Stimulated activated naive B cell treated with anti-CD40 and anti-IgM and Interleukin-4, amounts not matched to agents 10 μg/mL and 1 μg/mL and 100 μg/mL, for 72 hours (primary cell): ENCODE data around the gene GRAMD1C.
"Not testable (repeated sequence)": the region's sequence is repeated elsewhere in the genome, so short reads cannot be mapped to it uniquely, and the experiment has no call there.

Source experiments
- ATAC-seq, 2 donors: fragments of 150-1000 bp; cut with Tn5 transposase; replicated peaks; 2 replicates each; pipeline ENCODE4 v1.10.0; 2021; ENCODE audit warnings: moderate library complexity in 1 of 2
- DNase-seq: peaks from one replicate; pipeline ENCODE4 v3.0.0; 2021
- H3K27ac Mint-ChIP-seq: one replicate; pipeline ENCODE4 v1.8.0; 2022; ENCODE audit warnings: mild to moderate bottlenecking, mixed read lengths
- H3K27me3 Mint-ChIP-seq, 2 donors: one replicate each; pipeline ENCODE4 v1.8.0; 2022; ENCODE audit warnings: mixed read lengths in 2 of 2
- H3K36me3 Mint-ChIP-seq, 2 donors: one replicate each; pipeline ENCODE4 v1.8.0; 2022; ENCODE audit warnings: mixed read lengths in 2 of 2, mild to moderate bottlenecking in 1 of 2
- H3K4me1 Mint-ChIP-seq, 2 donors: one replicate each; pipeline ENCODE4 v1.8.0; 2022; ENCODE audit warnings: mixed read lengths in 2 of 2, mild to moderate bottlenecking in 1 of 2
- H3K4me3 Mint-ChIP-seq, 2 donors: one replicate each; pipeline ENCODE4 v1.8.0; 2022; ENCODE audit warnings: mild to moderate bottlenecking in 2 of 2, mixed read lengths in 2 of 2, moderate library complexity in 1 of 2
- H3K9me3 Mint-ChIP-seq, 2 donors: one replicate each; pipeline ENCODE4 v1.8.0; 2022; ENCODE audit warnings: mixed read lengths in 2 of 2, mild to moderate bottlenecking in 1 of 2

GRAMD1C gene

DNA sequence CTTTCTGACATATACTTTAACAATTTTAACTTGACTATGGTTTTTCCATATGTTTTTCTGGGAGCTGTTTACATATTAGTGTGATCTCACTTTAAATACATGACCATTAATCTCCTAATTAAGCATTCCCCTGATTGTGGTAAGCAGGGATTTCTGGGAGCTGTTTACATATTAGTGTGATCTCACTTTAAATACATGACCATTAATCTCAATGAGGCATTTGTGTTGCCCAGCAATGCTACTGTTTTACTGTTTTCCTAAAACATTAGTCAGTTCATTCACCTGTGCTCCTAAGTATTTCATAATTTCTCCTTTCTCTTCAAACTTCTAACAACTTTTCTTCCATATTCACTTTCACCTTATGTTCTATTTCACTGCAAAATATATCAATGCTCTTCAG, 3.6 kb upstream of the GRAMD1C start:
- peaks cover 0 to 2% of the 10 kb centered on the region in 2 donors for H3K36me3 Mint-ChIP-seq
- ATAC-seq: no peak
- no peaks in the 10 kb centered on the region for H3K27me3 Mint-ChIP-seq
- H3K27ac Mint-ChIP-seq: no peak overlapping the region
- H3K9me3 Mint-ChIP-seq: peaks cover 0 to 4% of the 10 kb centered on the region in 2 donors
- no peak overlapping the region for H3K4me3 Mint-ChIP-seq
- DNase-seq: no peak
- H3K4me1 Mint-ChIP-seq: peaks cover 15 to 29% of the 10 kb centered on the region in 2 donors

DNA sequence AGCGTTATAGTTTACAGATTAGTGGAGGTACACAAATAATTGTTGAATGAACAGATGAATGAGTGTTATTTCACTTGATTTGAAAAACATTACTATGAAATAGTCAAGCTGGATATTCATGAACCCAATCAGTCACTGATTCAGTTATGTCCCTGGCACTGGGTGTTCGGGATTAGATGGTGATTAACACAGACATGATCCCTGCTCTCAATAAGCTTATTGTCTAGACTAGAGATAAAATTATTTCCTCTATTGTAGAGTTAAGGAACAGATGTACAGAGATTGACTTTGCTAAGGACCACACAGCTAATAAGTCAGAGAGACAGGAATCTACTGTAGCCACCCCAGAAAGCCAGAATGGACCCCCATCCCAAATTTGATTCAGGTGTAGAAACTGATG, 963 bp downstream of the GRAMD1C start:
- DNase-seq: no peak
- no peak overlapping the region for H3K27ac Mint-ChIP-seq
- no peaks in the 10 kb centered on the region for H3K9me3 Mint-ChIP-seq
- H3K4me1 Mint-ChIP-seq: peaks cover 6 to 8% of the 10 kb centered on the region in 2 donors
- ATAC-seq: no peak
- H3K4me3 Mint-ChIP-seq: peak overlapping the region; percentile 81 to 85
- no peaks in the 10 kb centered on the region for H3K27me3 Mint-ChIP-seq
- no peaks in the 10 kb centered on the region for H3K36me3 Mint-ChIP-seq

DNA sequence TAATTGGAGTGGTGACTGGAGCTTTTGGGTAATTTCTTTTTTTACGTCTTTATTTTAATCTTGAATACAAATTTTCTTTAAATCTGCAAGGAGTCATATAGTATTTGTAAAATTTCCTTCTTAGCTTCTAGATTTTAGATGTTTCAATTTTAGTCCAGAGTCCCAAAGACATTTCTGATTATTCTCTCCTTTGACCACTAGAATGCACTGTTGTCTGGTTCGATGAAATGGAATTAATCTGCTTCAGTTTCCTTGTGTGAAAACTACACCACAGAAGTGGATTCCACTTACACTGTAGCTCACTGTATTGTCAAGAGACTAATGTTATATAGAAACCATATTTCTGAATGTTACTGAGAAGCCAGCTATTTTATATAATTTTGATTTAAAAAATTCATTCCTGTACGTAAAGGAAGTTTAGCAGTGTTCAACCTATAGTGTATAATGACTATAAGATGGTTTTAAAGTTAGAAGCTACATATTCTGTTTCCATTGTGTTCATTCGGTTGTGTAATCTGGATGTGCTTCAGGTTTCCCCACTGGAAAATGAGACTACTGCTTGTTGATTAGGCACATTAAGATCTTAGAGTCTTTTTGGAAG, 6.1 kb downstream of the GRAMD1C start:
- Mint-ChIP-seq H3K27me3 (no peaks in the 10 kb centered on the region), H3K27ac (no peak overlapping the region), H3K36me3 (no peaks in the 10 kb centered on the region), H3K9me3 (no peaks in the 10 kb centered on the region), H3K4me1 (no peaks in the 10 kb centered on the region), H3K4me3 (no peak overlapping the region)
- ATAC-seq (peak in 1 of 2 donors; percentile 48), DNase-seq (no peak)

DNA sequence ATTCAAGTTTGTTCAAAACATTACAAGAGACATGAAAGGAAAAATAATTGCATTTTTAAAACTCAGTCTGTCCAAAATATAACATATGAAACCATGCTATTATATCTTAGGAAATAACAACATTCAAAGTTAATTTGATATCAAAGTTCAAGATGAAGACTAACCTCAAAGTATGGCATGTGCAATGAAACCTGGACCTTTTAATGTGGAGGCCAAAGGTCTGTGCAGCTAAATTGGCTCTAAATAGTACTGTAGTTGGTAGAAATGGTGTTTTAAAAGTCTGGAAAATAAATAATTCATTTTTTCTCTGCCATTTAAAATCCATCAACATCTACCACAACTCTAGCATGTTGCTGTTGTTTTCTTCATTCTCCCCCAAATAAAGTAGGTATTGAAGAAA, 8.7 kb downstream of the GRAMD1C start:
- no peaks in the 10 kb centered on the region for H3K27me3 Mint-ChIP-seq
- H3K4me3 Mint-ChIP-seq: no peak overlapping the region
- DNase-seq (no peak), ATAC-seq (no peak)
- H3K27ac Mint-ChIP-seq: no peak overlapping the region
- no peaks in the 10 kb centered on the region for H3K9me3 Mint-ChIP-seq
- no peaks in the 10 kb centered on the region for H3K4me1 Mint-ChIP-seq
- no peaks in the 10 kb centered on the region for H3K36me3 Mint-ChIP-seq

DNA sequence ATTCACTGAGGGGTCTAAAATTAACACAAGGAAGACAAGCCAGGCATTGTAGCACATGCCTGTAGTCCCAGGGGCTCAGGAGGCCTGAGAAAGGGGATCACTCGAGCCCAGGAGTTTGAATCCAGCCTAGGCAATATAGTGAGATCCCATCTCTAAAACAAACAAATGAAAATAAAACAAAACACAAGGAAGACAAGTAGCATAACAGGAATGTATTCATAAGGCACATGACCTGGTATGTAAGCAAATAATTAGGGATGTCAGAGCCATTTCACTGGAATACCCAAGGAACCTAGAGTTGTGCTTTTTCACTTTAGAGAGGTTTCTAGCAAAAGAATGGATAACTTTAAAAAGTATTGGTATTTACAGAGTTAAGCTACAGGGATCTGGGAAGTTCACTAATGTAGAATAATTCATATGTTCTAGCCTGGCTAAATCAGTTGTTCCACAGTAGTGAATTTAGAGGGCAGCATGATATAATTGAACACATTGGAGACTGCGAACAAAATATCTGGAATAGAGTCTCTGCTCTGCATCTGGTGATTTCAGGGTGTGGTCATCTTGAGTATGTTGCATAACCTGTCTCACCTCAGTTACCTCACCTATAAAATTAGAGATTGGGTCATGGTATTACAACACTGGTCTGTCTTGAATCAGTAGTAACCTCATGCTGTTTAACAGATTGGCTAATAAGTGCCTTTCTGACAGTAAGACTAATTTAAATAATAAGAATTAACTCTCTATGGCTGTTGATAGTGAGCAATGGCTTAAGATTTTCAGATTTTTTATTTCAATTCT, 9.3 kb downstream of the GRAMD1C start:
- H3K27ac Mint-ChIP-seq: no peak overlapping the region
- no peaks in the 10 kb centered on the region for H3K27me3 Mint-ChIP-seq
- no peaks in the 10 kb centered on the region for H3K36me3 Mint-ChIP-seq
- no peaks in the 10 kb centered on the region for H3K9me3 Mint-ChIP-seq
- H3K4me1 Mint-ChIP-seq: no peaks in the 10 kb centered on the region
- H3K4me3 Mint-ChIP-seq: no peak overlapping the region
- ATAC-seq: no peak
- no peak for DNase-seq

DNA sequence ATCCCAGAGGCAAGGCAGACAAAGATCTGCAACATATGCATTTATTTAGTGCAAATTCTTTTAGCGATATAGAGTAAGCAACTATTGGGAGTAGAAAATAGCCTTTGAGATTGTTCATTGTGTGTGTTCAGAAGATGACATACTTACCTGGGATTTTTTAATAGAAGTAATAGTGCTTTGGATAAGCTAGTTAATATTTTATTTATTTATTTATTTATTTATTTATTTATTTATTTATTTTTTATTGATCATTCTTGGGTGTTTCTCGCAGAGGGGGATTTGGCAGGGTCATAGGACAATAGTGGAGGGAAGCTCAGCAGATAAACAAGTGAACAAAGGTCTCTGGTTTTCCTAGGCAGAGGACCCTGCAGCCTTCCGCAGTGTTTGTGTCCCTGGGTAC, 10.5 kb downstream of the GRAMD1C start:
- H3K27ac Mint-ChIP-seq, H3K4me1 Mint-ChIP-seq, ATAC-seq, DNase-seq, H3K9me3 Mint-ChIP-seq, H3K4me3 Mint-ChIP-seq, H3K27me3 Mint-ChIP-seq, H3K36me3 Mint-ChIP-seq: not testable (repeated sequence)

DNA sequence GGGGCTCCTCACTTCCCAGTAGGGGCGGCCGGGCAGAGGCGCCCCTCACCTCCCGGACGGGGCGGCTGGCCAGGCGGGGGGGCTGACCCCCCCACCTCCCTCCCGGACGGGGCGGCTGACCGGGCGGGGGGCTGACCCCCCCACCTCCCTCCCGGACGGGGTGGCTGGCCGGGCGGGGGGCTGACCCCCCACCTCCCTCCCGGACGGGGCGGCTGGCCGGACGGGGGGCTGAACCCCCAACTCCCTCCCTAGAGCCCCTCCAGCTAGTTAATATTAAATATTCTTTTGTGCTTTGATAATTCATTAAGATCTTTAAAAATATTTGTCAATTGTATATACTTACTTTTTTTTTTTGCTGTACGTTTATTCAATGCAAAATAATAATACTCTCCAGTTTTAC, 11.3 kb downstream of the GRAMD1C start:
- not testable (repeated sequence) for H3K27me3 Mint-ChIP-seq, H3K36me3 Mint-ChIP-seq, H3K27ac Mint-ChIP-seq, H3K9me3 Mint-ChIP-seq, ATAC-seq, H3K4me3 Mint-ChIP-seq, H3K4me1 Mint-ChIP-seq, DNase-seq

DNA sequence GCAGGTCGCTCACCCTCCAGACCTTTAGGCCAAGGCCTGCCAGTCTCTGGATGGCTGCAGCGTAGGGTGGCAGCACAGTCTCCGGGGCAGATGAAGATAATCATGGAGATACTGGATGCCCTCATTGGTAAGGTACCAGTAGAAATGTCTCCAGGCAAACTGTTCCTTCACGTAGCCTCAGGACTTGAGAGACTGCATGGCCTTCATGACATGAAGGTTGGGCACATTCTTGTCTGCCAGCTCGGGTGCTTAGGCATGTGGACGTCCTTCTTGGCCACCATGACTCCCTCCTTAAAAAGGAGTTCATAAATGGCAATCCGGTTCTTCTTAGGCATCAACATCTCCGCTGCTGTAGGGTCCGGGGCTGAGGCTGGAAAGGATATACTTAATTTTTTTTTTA, 11.8 kb downstream of the GRAMD1C start:
- DNase-seq, H3K9me3 Mint-ChIP-seq, H3K36me3 Mint-ChIP-seq, ATAC-seq, H3K27ac Mint-ChIP-seq, H3K4me3 Mint-ChIP-seq, H3K27me3 Mint-ChIP-seq, H3K4me1 Mint-ChIP-seq: not testable (repeated sequence)

DNA sequence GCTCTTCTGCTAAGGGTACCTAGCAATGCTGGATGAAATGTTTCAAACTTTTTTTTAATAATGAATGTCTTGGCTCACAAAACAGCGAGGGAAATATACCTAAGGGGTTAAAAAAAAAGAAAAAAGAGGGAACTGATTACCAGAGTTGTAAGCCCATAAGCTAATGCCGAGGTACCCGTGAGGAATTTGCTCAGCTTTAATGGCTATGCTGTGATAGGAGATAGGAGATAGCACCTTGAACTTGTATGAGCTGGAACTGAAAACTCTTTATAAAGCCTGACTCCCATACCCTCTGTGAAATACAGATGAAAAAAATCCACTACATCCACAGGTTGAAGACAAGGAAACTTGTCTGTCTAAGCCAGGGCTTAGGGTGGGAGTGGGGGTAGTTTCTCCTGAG, 13.9 kb downstream of the GRAMD1C start:
- DNase-seq (no peak), ATAC-seq (no peak)
- H3K9me3 Mint-ChIP-seq: no peaks in the 10 kb centered on the region
- no peak overlapping the region for H3K4me3 Mint-ChIP-seq
- H3K4me1 Mint-ChIP-seq: no peaks in the 10 kb centered on the region
- no peaks in the 10 kb centered on the region for H3K27me3 Mint-ChIP-seq
- no peak overlapping the region for H3K27ac Mint-ChIP-seq
- no peaks in the 10 kb centered on the region for H3K36me3 Mint-ChIP-seq

DNA sequence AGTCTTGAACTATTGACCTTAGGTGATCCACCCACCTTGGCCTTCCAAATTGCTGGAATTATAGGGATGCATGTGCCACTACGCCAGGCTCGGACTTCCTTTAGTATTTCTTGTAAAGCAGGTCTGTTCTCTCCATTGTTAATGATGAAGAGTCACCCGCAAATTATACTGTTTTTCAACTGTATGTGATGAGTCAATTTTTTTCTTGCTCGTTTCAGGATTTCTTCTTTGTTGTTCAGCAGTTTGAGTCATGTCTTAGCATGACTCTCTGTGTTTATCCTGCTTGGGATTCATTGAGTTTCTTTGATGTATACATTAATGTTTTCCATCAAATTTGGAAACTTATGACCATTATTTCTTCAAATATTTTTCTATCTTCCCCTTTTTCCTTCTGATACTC, 28.9 kb downstream of the GRAMD1C start:
- Mint-ChIP-seq H3K4me3 (no peak overlapping the region), H3K27ac (no peak overlapping the region), H3K4me1 (no peaks in the 10 kb centered on the region), H3K27me3 (no peaks in the 10 kb centered on the region), H3K9me3 (peaks cover 5 to 7% of the 10 kb centered on the region in 2 donors), H3K36me3 (peaks cover 0 to 6% of the 10 kb centered on the region in 2 donors)
- ATAC-seq: no peak
- DNase-seq: no peak

DNA sequence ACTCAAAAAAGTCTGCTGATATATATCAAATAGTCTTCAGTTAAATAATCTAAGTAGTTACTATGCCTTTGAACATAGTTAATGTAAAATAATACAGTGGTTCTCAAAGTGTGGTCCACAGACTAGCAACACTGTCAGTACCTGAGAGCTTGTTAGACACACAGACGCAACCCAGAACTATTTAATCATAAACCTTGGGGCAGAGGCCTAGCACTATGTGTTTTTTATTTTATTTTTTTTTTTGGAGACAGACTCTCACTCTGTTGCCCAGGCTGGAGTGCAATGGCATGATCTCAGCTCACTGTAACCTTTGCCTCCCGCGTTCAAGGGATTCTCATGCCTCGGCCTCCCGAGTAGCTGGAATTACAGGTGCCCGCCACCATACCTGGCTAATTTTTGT, 34.7 kb downstream of the GRAMD1C start:
- Mint-ChIP-seq H3K4me3 (no peak overlapping the region), H3K36me3 (no peaks in the 10 kb centered on the region), H3K27ac (no peak overlapping the region), H3K27me3 (no peaks in the 10 kb centered on the region), H3K9me3 (peaks cover 1 to 2% of the 10 kb centered on the region in 2 donors), H3K4me1 (no peaks in the 10 kb centered on the region)
- DNase-seq (no peak), ATAC-seq (no peak)

DNA sequence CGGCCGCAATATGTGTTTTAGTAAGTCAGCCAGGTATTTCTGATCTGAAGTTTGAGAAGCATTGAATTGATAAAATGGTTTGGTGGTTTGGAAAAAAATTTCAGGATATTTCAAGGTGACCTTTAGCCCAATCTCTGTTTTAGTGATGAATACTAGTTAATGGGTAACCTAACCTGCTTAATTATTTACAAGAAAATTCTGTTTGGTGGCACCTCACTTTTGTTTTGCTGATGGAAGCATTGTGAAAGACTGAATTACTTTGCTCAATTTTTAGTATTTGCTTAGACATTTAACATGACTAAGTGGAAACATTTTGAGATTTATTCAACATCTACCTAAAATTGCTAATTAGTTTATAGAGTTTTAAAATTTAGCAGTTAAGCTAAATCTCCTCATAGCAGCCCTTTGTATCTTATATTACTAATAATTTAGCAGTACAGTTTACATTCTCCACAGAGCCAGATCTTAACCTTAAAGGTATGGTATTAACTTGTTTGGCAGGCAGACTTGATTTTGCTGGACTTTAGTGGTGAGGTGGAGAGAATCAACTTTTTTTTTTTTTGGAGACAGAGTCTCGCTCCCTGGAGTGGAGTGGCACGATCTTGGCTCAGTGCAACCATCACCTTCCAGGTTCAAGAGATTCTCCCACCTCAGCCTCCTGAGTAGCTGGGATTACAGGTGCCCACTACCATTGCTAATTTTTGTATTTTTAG, 35.4 kb downstream of the GRAMD1C start:
- no peaks in the 10 kb centered on the region for H3K9me3 Mint-ChIP-seq
- H3K4me3 Mint-ChIP-seq: no peak overlapping the region
- no peak for ATAC-seq
- no peak overlapping the region for H3K27ac Mint-ChIP-seq
- no peaks in the 10 kb centered on the region for H3K4me1 Mint-ChIP-seq
- no peaks in the 10 kb centered on the region for H3K36me3 Mint-ChIP-seq
- H3K27me3 Mint-ChIP-seq: no peaks in the 10 kb centered on the region
- DNase-seq: no peak

DNA sequence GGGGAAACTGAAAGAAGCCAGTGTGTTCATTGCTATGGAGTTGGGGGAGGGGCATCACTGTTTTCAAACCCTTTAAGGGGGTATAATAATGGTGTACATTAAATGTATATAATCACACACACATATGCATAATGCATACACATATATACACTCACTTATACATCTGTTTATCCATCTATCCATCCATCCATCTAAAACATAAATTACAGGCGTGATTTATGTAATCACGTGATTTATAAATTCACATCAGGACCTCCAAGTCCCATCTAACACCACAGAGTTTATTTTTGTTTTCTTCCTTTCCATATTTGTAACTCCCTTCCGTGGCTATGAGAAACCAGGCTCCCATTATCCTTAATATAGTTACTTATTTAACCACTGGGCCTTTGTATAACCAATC, 39.8 kb downstream of the GRAMD1C start:
- Mint-ChIP-seq H3K4me1 (no peaks in the 10 kb centered on the region), H3K27ac (no peak overlapping the region), H3K4me3 (no peak overlapping the region), H3K27me3 (no peaks in the 10 kb centered on the region), H3K9me3 (no peaks in the 10 kb centered on the region), H3K36me3 (peaks cover 2 to 10% of the 10 kb centered on the region in 2 donors)
- DNase-seq (no peak), ATAC-seq (no peak)

DNA sequence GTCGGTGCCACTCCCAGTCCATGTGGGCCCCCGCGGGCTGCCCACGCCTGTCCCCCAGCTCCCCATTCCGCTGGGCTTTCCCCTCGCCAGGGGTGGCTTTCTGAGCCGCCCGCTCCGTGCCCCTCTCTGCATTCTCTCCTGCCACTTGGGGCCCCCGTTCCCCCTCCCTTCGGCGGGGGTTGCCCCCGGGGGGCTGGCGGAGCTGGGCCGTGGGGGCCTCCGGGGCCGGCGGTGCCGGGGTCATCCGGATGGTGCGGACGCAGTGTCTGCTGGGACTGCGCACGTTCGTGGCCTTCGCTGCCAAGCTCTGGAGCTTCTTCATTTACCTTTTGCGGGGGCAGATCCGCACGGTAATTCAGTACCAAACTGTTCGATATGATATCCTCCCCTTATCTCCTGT, 46.5 kb downstream of the GRAMD1C start:
- H3K36me3 Mint-ChIP-seq: peaks cover 3 to 13% of the 10 kb centered on the region in 2 donors
- no peaks in the 10 kb centered on the region for H3K4me1 Mint-ChIP-seq
- H3K9me3 Mint-ChIP-seq: peaks cover 0 to 3% of the 10 kb centered on the region in 2 donors
- H3K4me3 Mint-ChIP-seq: no peak overlapping the region
- DNase-seq (no peak), ATAC-seq (no peak)
- H3K27me3 Mint-ChIP-seq: no peaks in the 10 kb centered on the region
- no peak overlapping the region for H3K27ac Mint-ChIP-seq
